Forelimb muscle (tissue), 1 donor: ENCODE data around the gene LILRB5. TPM values are rescaled to one million over a fixed set of nuclear protein-coding genes. Genes with fewer than 3 reads are reported as not detected.
"Not testable (repeated sequence)": the region's sequence is repeated elsewhere in the genome, so short reads cannot be mapped to it uniquely, and the experiment has no call there.

Source experiments
- DNase-seq: peaks from one replicate; pipeline ENCODE4 v3.0.0-alpha.2; 2013; ENCODE audit warnings: low read depth
- polyA plus RNA-seq: library from polyadenylated mRNA; unstranded; fragments of 120-200 nt; gene quantifications from one replicate; pipeline ENCODE4 v1.2.1, GENCODE V29; 2013; ENCODE audit not compliant: insufficient read length

Gene LILRB5
- polyA plus RNA-seq, 1 donor: 8.1 TPM

- not testable (repeated sequence) for DNase-seq
These were observed 42.9 kb downstream of the LILRB5 start for GRCh38 chr19:54214217-54214616.

GRCh38 chr19:54211235-54211634 is 45.8 kb downstream of the LILRB5 start:
- no peak for DNase-seq

DNA sequence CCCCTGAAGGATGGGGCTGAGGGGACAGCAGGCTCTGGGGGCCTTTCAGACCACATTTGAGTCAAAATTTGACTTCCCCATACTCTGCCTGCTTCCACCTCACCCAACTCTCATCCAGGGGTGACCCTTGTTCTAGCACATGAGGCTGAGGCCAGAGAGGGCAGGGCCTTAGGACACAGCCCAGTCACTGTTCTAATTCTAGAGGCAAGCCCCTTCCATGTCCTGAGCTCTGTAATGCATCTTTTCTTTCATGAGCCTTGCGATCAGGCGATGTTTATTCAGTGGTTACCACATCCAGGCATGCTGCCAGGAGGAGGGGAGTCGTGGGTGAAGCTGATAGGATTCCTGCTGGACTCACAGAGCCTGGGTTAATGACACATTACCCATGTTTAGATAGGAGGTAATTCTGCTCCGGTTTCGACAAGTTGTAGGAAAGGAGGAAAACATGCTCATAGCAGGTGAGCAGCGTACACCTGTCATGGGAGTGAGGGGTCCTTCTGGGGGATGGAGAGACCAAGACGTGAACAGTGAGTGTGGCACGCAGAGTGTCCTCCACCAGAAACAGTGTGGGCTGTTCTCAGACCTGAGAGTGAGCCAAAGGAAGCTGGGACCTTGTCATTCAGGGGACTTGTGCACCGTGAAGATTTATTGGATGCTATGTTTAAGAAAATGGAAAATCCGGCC is 47.1 kb downstream of the LILRB5 start:
- no peak for DNase-seq

- DNase-seq: no peak
These were observed 47.8 kb downstream of the LILRB5 start for GRCh38 chr19:54209058-54209810.

DNA sequence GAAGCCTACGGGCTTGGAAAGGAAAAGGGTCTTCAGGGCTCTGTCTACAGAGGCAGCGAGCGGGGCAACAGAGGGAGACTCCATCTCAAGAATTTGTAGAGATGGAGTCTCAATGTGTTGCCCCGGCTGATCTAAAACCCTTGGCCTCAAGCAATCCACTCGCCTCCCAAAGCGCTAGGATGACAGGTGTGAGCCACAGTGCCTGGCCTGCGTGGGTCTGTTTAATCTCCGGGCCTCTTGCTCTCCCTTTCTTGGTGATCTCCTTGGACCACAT is 48.4 kb downstream of the LILRB5 start:
- no peak for DNase-seq

GRCh38 chr19:54207983-54208783 is 48.9 kb downstream of the LILRB5 start:
- peak; percentile 62 for DNase-seq

DNA sequence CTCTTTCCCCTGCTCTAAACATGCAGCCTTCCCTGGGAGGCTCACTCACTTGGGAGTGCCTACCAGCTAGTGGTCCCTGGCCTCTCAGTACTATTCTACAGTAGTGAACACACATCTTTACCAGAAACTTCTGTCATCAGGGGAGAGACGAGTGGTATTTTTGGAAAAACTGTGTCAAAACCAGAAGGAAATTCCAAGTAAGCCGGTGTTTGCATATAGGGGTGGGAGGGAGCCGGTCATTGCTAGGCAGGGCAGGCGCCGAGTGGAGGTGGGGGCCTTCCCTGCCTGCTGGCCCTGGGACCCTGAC is 49.4 kb downstream of the LILRB5 start:
- no peak for DNase-seq

DNA sequence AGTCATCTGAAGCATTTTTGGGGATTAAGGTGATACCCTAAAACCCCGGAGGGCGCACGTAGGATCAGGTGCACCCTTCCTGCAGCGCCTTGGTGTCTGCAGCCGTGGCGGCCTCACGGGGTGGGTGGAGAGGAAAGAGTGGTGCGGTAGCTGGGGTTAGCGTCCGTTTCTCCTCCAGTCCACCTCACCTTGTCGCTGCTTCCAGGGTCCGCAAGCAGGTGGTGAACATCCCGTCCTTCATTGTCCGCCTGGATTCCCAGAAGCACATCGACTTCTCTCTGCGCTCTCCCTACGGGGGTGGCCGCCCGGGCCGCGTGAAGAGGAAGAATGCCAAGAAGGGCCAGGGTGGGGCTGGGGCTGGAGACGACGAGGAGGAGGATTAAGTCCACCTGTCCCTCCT is 49.9 kb downstream of the LILRB5 start:
- DNase-seq: not testable (repeated sequence)

DNA sequence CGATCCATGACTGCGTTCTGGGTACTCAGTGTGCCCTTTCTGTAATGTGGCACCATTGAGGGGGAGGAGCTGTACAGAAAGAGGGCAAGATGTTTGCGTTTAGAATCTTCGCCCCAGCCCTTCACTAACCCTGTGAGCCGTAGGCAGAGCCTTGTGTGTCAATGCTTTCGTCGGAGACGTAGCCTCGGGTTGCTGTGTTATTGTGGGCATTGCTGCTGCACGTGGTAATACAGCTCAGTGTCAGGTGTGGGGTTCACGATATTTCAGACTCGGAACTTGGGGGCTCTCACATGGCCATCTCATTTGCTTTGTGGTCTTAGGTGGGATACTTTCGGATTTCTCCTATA is 50.3 kb downstream of the LILRB5 start:
- no peak for DNase-seq

GRCh38 chr19:54206030-54206830 is 50.8 kb downstream of the LILRB5 start:
- DNase-seq: no peak

GRCh38 chr19:54204767-54205468 is 52.2 kb downstream of the LILRB5 start:
- DNase-seq: no peak

- no peak for DNase-seq
These were observed 53.9 kb downstream of the LILRB5 start for GRCh38 chr19:54203151-54203611.

DNA sequence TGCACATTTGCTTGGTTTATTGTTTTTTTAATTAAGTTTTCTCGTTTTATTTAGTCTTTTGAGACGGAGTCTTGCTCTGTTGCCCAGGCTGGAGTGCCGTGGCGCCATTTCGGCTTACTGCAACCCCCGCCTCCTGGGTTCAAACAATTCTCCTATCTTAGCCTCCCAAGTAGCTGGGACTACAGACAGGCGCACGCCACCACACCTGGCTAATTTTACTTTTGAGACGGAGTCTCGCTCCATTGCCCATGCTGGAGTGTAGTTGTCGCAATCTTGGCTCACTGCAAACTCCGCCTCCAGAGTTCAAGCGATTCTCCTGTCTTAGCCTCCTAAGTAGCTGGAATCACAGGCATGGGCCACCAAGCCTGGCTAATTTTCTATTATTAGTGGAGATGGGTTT is 55.1 kb downstream of the LILRB5 start:
- DNase-seq: no peak

DNA sequence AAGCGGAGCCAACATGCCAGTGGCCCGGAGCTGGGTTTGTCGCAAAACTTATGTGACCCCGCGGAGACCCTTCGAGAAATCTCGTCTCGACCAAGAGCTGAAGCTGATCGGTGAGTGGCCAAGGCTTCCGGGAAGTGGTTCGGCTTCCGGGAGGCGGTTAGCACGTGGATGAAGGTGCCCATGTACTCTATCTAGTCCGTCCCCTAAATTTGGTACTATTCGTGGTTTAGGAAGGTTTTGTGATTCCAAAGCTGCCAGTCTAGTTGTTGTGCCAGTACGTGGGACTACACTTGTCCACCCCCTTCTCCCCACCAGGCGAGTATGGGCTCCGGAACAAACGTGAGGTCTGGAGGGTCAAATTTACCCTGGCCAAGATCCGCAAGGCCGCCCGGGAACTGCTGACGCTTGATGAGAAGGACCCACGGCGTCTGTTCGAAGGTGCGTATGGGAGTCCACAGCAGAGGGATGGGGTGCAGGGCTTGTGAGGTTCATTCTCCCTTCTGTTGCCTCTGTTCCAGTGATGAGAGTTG is 55.8 kb downstream of the LILRB5 start:
- DNase-seq: no peak

Other genes starting within 250 kb of the LILRB5 start
- gene VSTM1, start 193.4 kb downstream of the LILRB5 start, polyA plus RNA-seq: 0.19 TPM
- gene TARM1, start 175.9 kb downstream of the LILRB5 start, polyA plus RNA-seq: not detected
- 0.39 TPM for gene OSCAR, start 156.5 kb downstream of the LILRB5 start, polyA plus RNA-seq
- gene NDUFA3, start 154.4 kb downstream of the LILRB5 start, polyA plus RNA-seq: 120 TPM
- 13.5 TPM for gene TFPT, start 141.6 kb downstream of the LILRB5 start, polyA plus RNA-seq
- 44.1 TPM for gene PRPF31, start 141.5 kb downstream of the LILRB5 start, polyA plus RNA-seq
- 36.9 TPM for gene CNOT3, start 119.5 kb downstream of the LILRB5 start, polyA plus RNA-seq
- 8.1 TPM for gene LENG1, start 97.6 kb downstream of the LILRB5 start, polyA plus RNA-seq
- 3.4 TPM for gene TMC4, start 84.1 kb downstream of the LILRB5 start, polyA plus RNA-seq
- gene MBOAT7, start 67.7 kb downstream of the LILRB5 start, polyA plus RNA-seq: 27.2 TPM
- 32.5 TPM for gene TSEN34, start 66.0 kb downstream of the LILRB5 start, polyA plus RNA-seq
- 2,526 TPM for gene RPS9, start 56.4 kb downstream of the LILRB5 start, polyA plus RNA-seq
- gene LILRB3, start 34.3 kb downstream of the LILRB5 start, polyA plus RNA-seq: 1.8 TPM
- gene LILRA6, start 14.5 kb downstream of the LILRB5 start, polyA plus RNA-seq: 1.2 TPM
- gene LILRB2, start 23.8 kb upstream of the LILRB5 start, polyA plus RNA-seq: 1.9 TPM
- gene LILRA5, start 55.9 kb upstream of the LILRB5 start, polyA plus RNA-seq: 0.44 TPM
- not detected for gene LILRA4, start 81.9 kb upstream of the LILRB5 start, polyA plus RNA-seq
- gene LAIR1, start 107.7 kb upstream of the LILRB5 start, polyA plus RNA-seq: 6.6 TPM
- 3.9 TPM for gene TTYH1, start 158.2 kb upstream of the LILRB5 start, polyA plus RNA-seq
- gene LENG8, start 191.9 kb upstream of the LILRB5 start, polyA plus RNA-seq: 120 TPM
- 1.8 TPM for gene LENG9, start 206.5 kb upstream of the LILRB5 start, polyA plus RNA-seq
- 29.2 TPM for gene CDC42EP5, start 216.0 kb upstream of the LILRB5 start, polyA plus RNA-seq
- gene LAIR2, start 245.6 kb upstream of the LILRB5 start, polyA plus RNA-seq: not detected